ENCODE results near the gene HCLS1. TPM values are rescaled to one million over a fixed set of nuclear protein-coding genes. Genes with fewer than 3 reads are reported as not detected.

HCLS1 gene
- total RNA-seq, 1 donor from 2014 or later, result not detected

- DNase-seq, result no peak
- no peaks in the 10 kb centered on the region for H3K36me3 Mint-ChIP-seq (ENCODE audit: unreplicated experiment)
- TF ChIP-seq CTCF (IDR thresholded peaks at IDR 0.05; ENCODE audit: partially characterized antibody, unreplicated experiment), result no peak
- H3K27ac Mint-ChIP-seq (ENCODE audit: unreplicated experiment), result no peak overlapping the region
- peaks cover 2% of the 10 kb centered on the region for H3K9me3 Mint-ChIP-seq (ENCODE audit: unreplicated experiment)
- peaks cover 10% of the 10 kb centered on the region for H3K4me1 Mint-ChIP-seq (ENCODE audit: low read depth, unreplicated experiment)
- H3K27me3 Mint-ChIP-seq (ENCODE audit: unreplicated experiment), result no peaks in the 10 kb centered on the region
- H3K4me3 Mint-ChIP-seq (ENCODE audit: unreplicated experiment), result no peak overlapping the region
These were observed 31.1 kb downstream of the HCLS1 start for GRCh38 chr3:121629601-121630000.

- no peaks in the 10 kb centered on the region for H3K36me3 Mint-ChIP-seq (ENCODE audit: unreplicated experiment)
These were observed 33.1 kb downstream of the HCLS1 start for GRCh38 chr3:121627622-121628021.

GRCh38 chr3:121627211-121627610 is 33.5 kb downstream of the HCLS1 start:
- H3K9me3 Mint-ChIP-seq (ENCODE audit: unreplicated experiment), result peaks cover 5% of the 10 kb centered on the region
- peak; percentile 19 for DNase-seq
- H3K27me3 Mint-ChIP-seq (ENCODE audit: unreplicated experiment), result peaks cover 2% of the 10 kb centered on the region
- no peak overlapping the region for H3K27ac Mint-ChIP-seq (ENCODE audit: unreplicated experiment)
- no peaks in the 10 kb centered on the region for H3K36me3 Mint-ChIP-seq (ENCODE audit: unreplicated experiment)
- no peak overlapping the region for H3K4me3 Mint-ChIP-seq (ENCODE audit: unreplicated experiment)
- H3K4me1 Mint-ChIP-seq (ENCODE audit: low read depth, unreplicated experiment), result peaks cover 13% of the 10 kb centered on the region
- TF ChIP-seq CTCF (IDR thresholded peaks at IDR 0.05; ENCODE audit: partially characterized antibody, unreplicated experiment), result no peak

More at GRCh38 chr3:121627622-121628021, 33.1 kb downstream of the HCLS1 start:
- H3K4me1 Mint-ChIP-seq (ENCODE audit: low read depth, unreplicated experiment), result peaks cover 13% of the 10 kb centered on the region
- TF ChIP-seq CTCF (IDR thresholded peaks at IDR 0.05; ENCODE audit: partially characterized antibody, unreplicated experiment), result no peak
- no peak overlapping the region for H3K4me3 Mint-ChIP-seq (ENCODE audit: unreplicated experiment)
- peaks cover 2% of the 10 kb centered on the region for H3K27me3 Mint-ChIP-seq (ENCODE audit: unreplicated experiment)
- no peak for DNase-seq
- peaks cover 5% of the 10 kb centered on the region for H3K9me3 Mint-ChIP-seq (ENCODE audit: unreplicated experiment)
- H3K27ac Mint-ChIP-seq (ENCODE audit: unreplicated experiment), result no peak overlapping the region

- no peak for DNase-seq
- no peak for TF ChIP-seq CTCF (IDR thresholded peaks at IDR 0.05; ENCODE audit: partially characterized antibody, unreplicated experiment)
These were observed 34.2 kb downstream of the HCLS1 start for GRCh38 chr3:121626495-121626894.

GRCh38 chr3:121624147-121624899 is 36.4 kb downstream of the HCLS1 start:
- peaks cover 13% of the 10 kb centered on the region for H3K4me1 Mint-ChIP-seq (ENCODE audit: low read depth, unreplicated experiment)
- peaks cover 6% of the 10 kb centered on the region for H3K27me3 Mint-ChIP-seq (ENCODE audit: unreplicated experiment)
- H3K4me3 Mint-ChIP-seq (ENCODE audit: unreplicated experiment), result peak overlapping the region; percentile 10
- H3K27ac Mint-ChIP-seq (ENCODE audit: unreplicated experiment), result peak overlapping the region; percentile 85
- DNase-seq, result peak; percentile 40
- H3K36me3 Mint-ChIP-seq (ENCODE audit: unreplicated experiment), result no peaks in the 10 kb centered on the region
- H3K9me3 Mint-ChIP-seq (ENCODE audit: unreplicated experiment), result peaks cover 5% of the 10 kb centered on the region
- TF ChIP-seq CTCF (IDR thresholded peaks at IDR 0.05; ENCODE audit: partially characterized antibody, unreplicated experiment), result no peak

More at GRCh38 chr3:121626495-121626894, 34.2 kb downstream of the HCLS1 start:
- H3K36me3 Mint-ChIP-seq (ENCODE audit: unreplicated experiment), result no peaks in the 10 kb centered on the region
- no peak overlapping the region for H3K4me3 Mint-ChIP-seq (ENCODE audit: unreplicated experiment)
- H3K4me1 Mint-ChIP-seq (ENCODE audit: low read depth, unreplicated experiment), result peaks cover 13% of the 10 kb centered on the region
- peaks cover 2% of the 10 kb centered on the region for H3K27me3 Mint-ChIP-seq (ENCODE audit: unreplicated experiment)
- no peak overlapping the region for H3K27ac Mint-ChIP-seq (ENCODE audit: unreplicated experiment)
- peaks cover 5% of the 10 kb centered on the region for H3K9me3 Mint-ChIP-seq (ENCODE audit: unreplicated experiment)
